Smooth muscle cell (in vitro differentiated cells): Measurements from ENCODE around the gene WNT3. TPM values are rescaled to one million over a fixed set of nuclear protein-coding genes. Genes with fewer than 3 reads are reported as not detected.

Source experiments
- polyA plus RNA-seq: library from polyadenylated mRNA; unstranded; fragments of >200 nt; fragmentation: Nextera tagmentation; extraction: Ambion mirVana; gene quantifications from 2 replicates; pipeline ENCODE4 v1.2.1, GENCODE V29; 2016
- total RNA-seq: library from RNA; depleted of rRNA; stranded (reverse); fragments of >200 nt; gene quantifications from 2 replicates; pipeline ENCODE4 v1.2.3, GENCODE V29; 2014

The WNT3 gene
- total and polyA plus RNA-seq, 2 experiments from 2014 or later, result 2.9 to 6.2 TPM

Other genes starting within 250 kb of the WNT3 start
- gene ARL17A, start 239.0 kb downstream of the WNT3 start, total RNA-seq, result 4.4 and 14.5 TPM in 2 replicates
- 2.6 and 6.7 TPM in 2 replicates for gene ARL17A, start 239.0 kb downstream of the WNT3 start, polyA plus RNA-seq
- gene NSF, start 228.0 kb downstream of the WNT3 start, total RNA-seq, result 34.0 and 50.8 TPM in 2 replicates
- 23.3 and 27.7 TPM in 2 replicates for gene NSF, start 228.0 kb downstream of the WNT3 start, polyA plus RNA-seq
- gene WNT9B, start 32.9 kb upstream of the WNT3 start, total RNA-seq, result 0.72 TPM in 1 of 2 replicates, not detected in the other
- gene WNT9B, start 32.9 kb upstream of the WNT3 start, polyA plus RNA-seq, result not detected in 2 replicates
- gene GOSR2, start 104.5 kb upstream of the WNT3 start, total RNA-seq, result 38.0 and 48.9 TPM in 2 replicates
- 64.5 and 70.6 TPM in 2 replicates for gene GOSR2, start 104.5 kb upstream of the WNT3 start, polyA plus RNA-seq
- not detected in 2 replicates for gene RPRML, start 160.6 kb upstream of the WNT3 start, total RNA-seq
- gene RPRML, start 160.6 kb upstream of the WNT3 start, polyA plus RNA-seq, result 1.3 TPM in 1 of 2 replicates, not detected in the other